ENCODE data around the gene ARNT2. TPM values are rescaled to one million over a fixed set of nuclear protein-coding genes. Genes with fewer than 3 reads are reported as not detected.

ARNT2 gene
- total RNA-seq, 1 donor from 2014 or later, result 3.6 TPM

DNA sequence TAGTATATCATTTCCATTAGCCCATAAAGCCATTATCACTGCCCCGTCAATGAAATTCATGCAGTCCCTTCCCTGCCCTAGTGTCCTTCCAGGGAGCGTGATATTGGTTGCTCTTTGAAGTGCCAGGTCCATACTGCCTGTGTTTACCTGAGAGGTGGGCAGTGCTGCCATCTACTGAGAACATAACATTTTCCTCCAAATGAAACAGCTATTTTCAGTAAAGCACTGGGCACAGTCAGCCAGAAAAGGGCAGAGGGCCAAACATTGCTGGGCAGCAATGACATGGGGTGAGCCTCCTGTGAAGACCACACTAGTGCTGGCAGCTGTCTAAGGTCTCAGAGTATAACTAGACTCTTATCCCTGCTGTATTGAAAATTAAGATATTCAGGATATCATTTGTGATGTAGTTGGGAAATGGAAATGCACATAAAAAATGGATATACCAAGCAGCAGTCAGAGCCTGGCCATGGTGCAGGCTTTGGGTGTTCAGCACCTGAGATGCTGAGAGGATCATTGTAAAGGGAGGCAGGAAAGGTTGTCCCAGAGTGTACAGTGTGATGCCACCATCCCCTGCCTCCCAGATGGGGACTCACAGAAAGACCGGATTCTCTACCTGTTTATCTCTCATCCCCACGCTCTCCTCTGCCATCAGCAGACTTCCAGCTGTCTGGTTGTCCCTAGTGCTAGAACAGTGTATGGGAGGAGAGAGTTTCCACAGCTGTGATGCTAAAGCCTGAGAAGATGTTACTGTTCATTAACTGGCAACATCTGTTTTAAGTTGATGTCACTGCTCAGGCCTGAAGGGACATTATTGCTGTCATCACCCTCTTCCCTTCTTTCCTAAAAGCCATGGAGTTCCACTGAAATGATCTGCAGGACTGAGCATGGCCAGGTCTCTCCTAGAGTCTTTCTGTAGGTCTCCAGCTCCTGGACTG lies 108.8 kb downstream of the ARNT2 start:
- intact Hi-C loops (cut with micrococcal nuclease), result no loop called here
- Histone ChIP-seq H3K27ac (replicated peaks) (no peak overlapping the region), H3K4me1 (peaks cover 22% of the 10 kb centered on the region)

GRCh38 chr15:80514071-80514780 lies 110.0 kb downstream of the ARNT2 start:
- no peak for TF ChIP-seq CTCF (IDR thresholded peaks at IDR 0.05; ENCODE audit: borderline replicate concordance)
- peaks cover 22% of the 10 kb centered on the region for H3K4me1 ChIP-seq
- H3K9me3 ChIP-seq (replicated peaks), result peaks cover 29% of the 10 kb centered on the region
- intact Hi-C loops (cut with micrococcal nuclease), result no loop called here
- no peaks in the 10 kb centered on the region for H3K27me3 ChIP-seq (ENCODE audit: low read depth)
- no peaks in the 10 kb centered on the region for H3K36me3 ChIP-seq
- H3K27ac ChIP-seq (replicated peaks), result no peak overlapping the region
- no peak overlapping the region for H3K4me3 ChIP-seq
- DNase-seq, result no peak

More for the DNA sequence above, 108.8 kb downstream of the ARNT2 start:
- TF ChIP-seq CTCF (IDR thresholded peaks at IDR 0.05; ENCODE audit: borderline replicate concordance), result peak; percentile 24
- no peaks in the 10 kb centered on the region for H3K27me3 ChIP-seq (ENCODE audit: low read depth)
- DNase-seq, result no peak
- H3K9me3 ChIP-seq (replicated peaks), result peaks cover 24% of the 10 kb centered on the region
- H3K36me3 ChIP-seq, result no peaks in the 10 kb centered on the region
- H3K4me3 ChIP-seq, result no peak overlapping the region

DNA sequence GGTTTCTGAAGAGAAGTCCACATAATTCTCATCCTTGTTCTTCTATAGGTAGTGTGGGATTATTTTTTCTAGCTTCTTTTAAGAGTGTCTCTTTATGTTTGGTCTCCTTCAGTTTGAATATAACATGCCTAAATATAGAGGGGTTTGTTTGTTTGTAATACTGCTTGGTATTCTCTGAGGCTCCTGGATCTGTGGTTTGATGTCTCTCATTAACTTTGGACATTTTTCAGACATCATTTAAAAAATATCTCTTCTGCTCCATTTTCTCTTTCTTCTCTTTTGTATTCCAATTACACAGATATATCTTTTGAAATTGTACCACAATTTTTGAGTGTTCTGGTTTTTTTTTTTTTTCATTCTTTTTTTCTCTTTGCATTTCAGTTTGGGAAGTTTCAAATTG lies 113.1 kb downstream of the ARNT2 start:
- intact Hi-C loops (cut with micrococcal nuclease), result no loop called here

GRCh38 chr15:80518522-80518921 lies 114.3 kb downstream of the ARNT2 start:
- Histone ChIP-seq H3K36me3 (no peaks in the 10 kb centered on the region), H3K4me1 (peaks cover 16% of the 10 kb centered on the region), H3K4me3 (no peak overlapping the region), H3K27me3 (ENCODE audit: low read depth) (no peaks in the 10 kb centered on the region), H3K9me3 (replicated peaks) (peaks cover 29% of the 10 kb centered on the region), H3K27ac (replicated peaks) (no peak overlapping the region)
- no peak for DNase-seq
- no peak for TF ChIP-seq CTCF (IDR thresholded peaks at IDR 0.05; ENCODE audit: borderline replicate concordance)
- intact Hi-C loops (cut with micrococcal nuclease), result no loop called here

More for the DNA sequence above, 113.1 kb downstream of the ARNT2 start:
- DNase-seq, result no peak
- H3K9me3 ChIP-seq (replicated peaks), result peaks cover 29% of the 10 kb centered on the region
- no peak for TF ChIP-seq CTCF (IDR thresholded peaks at IDR 0.05; ENCODE audit: borderline replicate concordance)
- peaks cover 28% of the 10 kb centered on the region for H3K4me1 ChIP-seq
- H3K4me3 ChIP-seq, result no peak overlapping the region
- no peaks in the 10 kb centered on the region for H3K36me3 ChIP-seq
- no peak overlapping the region for H3K27ac ChIP-seq (replicated peaks)
- no peaks in the 10 kb centered on the region for H3K27me3 ChIP-seq (ENCODE audit: low read depth)

- intact Hi-C loops (cut with micrococcal nuclease), result no loop called here
- H3K4me3 ChIP-seq, result no peak overlapping the region
These were observed 119.6 kb downstream of the ARNT2 start for GRCh38 chr15:80523746-80524145.

More at GRCh38 chr15:80523746-80524145, 119.6 kb downstream of the ARNT2 start:
- Histone ChIP-seq H3K27me3 (ENCODE audit: low read depth) (no peaks in the 10 kb centered on the region), H3K9me3 (replicated peaks) (no peaks in the 10 kb centered on the region), H3K27ac (replicated peaks) (no peak overlapping the region), H3K36me3 (no peaks in the 10 kb centered on the region), H3K4me1 (peaks cover 29% of the 10 kb centered on the region)
- no peak for DNase-seq
- TF ChIP-seq CTCF (IDR thresholded peaks at IDR 0.05; ENCODE audit: borderline replicate concordance), result no peak

Measured in left ventricle myocardium inferior (tissue), 1 donor.